Gastrocnemius medialis (tissue), 4 donors: ENCODE measurements around the gene NDUFB2.

Experiments
- POLR2A ChIP-seq, 2 donors: fragments of 450-650 bp; IDR thresholded peaks; one replicate each; pipeline ENCODE4 v1.6.1; 2017; ENCODE audit warnings: antibody characterized with exemption in 2 of 2, mild to moderate bottlenecking in 2 of 2, moderate library complexity in 2 of 2
- TF ChIP-seq, protein P1 (sequence below), 5 experiments: fragments of 450-650 bp in 3 of 5; fragments of 200-600 bp in 2 of 5; sonication (generic) in 2 of 5; IDR thresholded peaks in 4 of 5; conservative IDR thresholded peaks in 1 of 5; 1 replicate in 4 of 5; 2 replicates in 1 of 5; pipeline ENCODE4 v1.5.1; 2016 to 2019; ENCODE audit warnings: antibody characterized with exemption in 5 of 5, mild to moderate bottlenecking in 3 of 5, moderate library complexity in 3 of 5

DNA sequence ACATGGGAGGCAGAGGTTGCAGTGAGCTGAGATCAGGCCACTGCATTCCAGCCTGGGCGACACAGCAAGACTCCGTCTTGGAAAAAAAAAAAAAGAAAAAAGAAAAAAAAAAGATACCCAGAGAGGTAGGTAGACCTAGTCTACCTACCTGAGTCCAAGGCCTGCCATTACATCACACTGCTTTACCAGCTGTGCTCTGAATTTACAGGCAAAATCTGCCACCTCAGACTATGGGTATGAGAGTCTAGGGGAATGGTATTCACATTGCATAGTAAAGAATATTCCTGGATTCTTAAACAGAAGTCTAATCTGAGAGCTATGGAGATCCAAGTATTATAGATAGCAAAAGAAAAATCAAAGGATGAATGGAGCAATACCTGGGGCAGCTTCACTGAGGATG, 50.2 kb downstream of the NDUFB2 start:
- TF ChIP-seq, protein P1, sequence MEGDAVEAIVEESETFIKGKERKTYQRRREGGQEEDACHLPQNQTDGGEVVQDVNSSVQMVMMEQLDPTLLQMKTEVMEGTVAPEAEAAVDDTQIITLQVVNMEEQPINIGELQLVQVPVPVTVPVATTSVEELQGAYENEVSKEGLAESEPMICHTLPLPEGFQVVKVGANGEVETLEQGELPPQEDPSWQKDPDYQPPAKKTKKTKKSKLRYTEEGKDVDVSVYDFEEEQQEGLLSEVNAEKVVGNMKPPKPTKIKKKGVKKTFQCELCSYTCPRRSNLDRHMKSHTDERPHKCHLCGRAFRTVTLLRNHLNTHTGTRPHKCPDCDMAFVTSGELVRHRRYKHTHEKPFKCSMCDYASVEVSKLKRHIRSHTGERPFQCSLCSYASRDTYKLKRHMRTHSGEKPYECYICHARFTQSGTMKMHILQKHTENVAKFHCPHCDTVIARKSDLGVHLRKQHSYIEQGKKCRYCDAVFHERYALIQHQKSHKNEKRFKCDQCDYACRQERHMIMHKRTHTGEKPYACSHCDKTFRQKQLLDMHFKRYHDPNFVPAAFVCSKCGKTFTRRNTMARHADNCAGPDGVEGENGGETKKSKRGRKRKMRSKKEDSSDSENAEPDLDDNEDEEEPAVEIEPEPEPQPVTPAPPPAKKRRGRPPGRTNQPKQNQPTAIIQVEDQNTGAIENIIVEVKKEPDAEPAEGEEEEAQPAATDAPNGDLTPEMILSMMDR (IDR thresholded peaks at IDR 0.05 in 4 of 5, conservative IDR thresholded peaks at IDR 0.05 in 1 of 5), result no peak
- TF ChIP-seq POLR2A (IDR thresholded peaks at IDR 0.05), result no peak
